NCI-H1436 treated with DMSO at 0.1 percent for 48 hours (cell line): ENCODE data around the gene GARS1.

Experiments
- DNase-seq: peaks from one replicate; lab custom pipeline; 2025; lab: John Stamatoyannopoulos, UW

The GARS1 gene

DNA sequence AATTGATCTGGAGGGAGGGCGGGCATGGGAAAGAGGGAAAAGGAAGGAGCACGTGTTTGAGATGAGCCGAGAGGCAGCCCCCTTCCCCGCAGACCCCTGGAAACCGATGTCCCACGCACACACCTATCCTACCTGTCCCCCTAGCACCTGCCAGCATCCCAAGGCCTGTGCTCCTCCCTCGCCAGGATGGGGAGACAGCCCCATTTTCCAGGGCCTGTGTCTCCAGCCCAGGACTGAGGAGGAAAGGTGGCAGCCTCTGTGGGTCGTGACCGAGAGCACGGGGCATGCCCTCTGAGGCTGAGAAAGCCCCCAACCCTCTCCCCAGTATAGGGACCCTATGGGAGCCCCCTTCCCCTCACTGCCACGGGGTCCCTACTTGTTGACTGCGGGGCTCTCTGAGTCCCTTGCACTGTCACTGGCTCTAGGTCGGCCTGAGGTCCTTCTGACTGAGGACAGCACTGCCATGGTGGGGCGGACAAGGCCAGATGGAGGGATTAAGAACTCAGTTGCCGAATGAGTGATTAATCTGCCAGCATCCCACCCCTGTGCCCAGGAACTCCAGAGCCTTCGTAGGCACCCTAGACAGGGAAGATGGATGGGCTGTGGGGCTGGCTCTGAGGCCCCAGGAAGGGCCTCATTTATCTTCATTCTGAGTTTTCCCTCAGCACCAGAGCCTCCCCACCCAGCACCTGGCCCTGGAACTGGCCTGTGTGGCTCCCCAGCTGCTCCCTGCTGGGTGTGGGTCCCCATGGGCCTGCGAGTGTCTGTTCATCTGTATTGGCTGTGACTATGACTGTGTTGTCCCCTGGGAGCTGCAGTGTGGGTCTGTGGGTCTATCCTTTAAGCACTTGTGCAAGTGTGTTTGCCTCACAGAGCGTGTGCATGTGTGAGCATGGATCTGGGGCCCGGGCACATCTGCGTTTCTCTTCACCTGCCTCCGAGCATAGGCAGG, 61.6 kb downstream of the GARS1 start:
- no peak for DNase-seq

DNA sequence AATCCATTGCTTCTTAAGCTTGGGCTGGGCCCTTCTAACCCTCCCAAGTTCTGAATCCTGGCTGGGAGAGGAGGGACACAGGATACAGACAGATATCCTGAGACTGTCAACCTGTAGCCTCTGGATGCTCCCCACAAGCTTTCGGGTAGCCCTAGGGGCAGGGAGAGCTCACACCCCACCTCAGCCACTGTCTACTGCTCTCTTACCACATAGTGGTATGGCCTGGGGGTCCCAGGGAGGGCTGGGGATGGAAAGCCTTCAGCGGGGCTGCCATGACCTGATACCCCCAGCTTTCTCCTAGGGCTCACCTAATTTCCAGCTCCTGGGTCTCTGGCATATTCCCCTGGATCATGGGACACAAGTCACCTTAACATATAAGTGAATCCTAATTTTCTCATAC, 62.5 kb downstream of the GARS1 start:
- no peak for DNase-seq

DNA sequence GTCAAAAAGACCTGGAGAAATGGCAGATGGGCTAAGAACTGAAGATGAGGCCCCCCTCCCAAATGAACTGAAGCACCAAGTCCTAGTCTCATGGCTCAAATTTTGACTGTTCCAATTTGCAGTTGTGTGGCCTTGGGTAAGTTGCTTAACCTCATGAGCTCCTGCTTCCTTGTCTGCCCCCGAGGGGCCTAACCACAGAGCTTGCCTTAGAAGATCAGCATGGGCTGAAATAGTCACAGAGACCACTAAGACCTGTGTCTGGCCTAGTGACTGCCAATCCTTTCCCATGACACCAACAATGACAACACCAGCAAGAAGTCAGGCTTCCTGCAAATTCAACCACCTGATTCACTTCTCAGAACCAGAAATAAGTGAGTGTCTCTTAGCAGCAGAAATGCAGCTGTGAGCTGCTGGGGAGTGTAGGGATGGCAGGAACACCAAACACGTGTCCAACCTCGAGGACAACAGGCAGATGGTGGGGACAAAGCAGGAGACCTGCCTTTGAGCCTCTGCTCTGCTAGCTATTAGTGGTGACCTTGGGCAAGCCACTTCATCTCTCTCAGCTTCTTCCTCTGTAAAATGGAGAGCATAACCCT, 63.9 kb downstream of the GARS1 start:
- no peak for DNase-seq

DNA sequence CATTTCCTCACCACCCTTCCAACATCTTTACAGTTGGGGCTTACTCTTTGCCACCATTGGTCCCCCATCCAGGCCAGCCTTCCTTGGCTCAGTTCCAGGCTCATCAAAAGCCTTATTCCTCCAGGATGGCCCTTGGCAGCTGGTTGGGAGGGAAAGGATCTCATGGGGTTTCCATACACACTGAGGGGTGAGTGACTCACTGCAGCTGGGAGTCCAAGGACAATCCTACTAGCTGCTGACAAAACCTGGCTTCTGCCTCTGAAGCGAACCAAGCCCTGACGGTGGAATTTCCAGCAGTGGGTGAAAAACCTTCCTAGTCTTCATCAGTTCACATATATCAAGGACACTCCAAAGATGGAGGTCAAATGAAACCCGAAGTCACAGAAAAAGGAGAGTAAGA, 64.6 kb downstream of the GARS1 start:
- no peak for DNase-seq

DNA sequence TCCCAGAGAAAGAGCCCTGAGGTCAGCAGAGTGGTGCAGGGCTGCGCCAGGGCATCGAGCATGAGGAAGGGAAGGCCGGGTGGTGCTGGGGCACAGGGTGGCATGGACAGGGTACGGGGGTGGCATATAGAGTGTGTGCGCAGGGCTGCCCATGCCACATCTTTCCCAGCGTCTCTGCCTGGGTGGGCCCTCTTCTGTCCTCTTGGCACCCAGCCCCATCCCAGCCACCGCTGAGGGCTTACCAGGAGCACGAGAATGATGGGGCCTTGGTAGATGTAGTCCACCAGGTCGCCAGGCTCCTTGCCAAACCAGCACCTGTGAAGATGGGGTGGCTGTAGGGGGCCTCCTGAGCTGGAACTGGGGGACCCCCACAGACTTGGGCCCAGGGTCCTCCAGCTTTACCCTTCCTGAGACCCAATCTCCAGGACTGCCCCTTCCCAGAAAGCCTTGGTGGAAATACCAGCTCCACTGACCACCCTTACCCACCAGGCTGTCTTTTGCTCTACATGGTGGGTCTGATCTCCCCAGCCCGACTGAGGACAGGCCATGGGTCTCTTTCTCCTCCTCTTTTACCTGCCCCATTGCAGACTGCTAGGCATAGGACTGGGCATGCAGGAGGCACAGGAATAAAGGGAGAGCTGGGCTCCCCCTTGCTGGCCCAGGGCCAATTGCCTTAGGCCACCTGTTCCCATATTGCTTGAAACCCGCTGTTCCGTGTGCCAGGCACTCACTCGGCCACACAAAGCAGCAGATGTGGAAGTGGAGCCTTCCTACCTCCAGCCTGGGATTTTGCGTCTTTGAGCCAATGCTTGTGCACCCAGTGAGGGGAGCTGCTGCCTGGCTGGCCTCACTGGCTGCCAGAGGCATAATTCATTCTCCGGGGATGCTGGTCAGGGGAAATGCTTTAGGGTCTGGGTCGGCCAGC, 65.9 kb downstream of the GARS1 start:
- no peak for DNase-seq

DNA sequence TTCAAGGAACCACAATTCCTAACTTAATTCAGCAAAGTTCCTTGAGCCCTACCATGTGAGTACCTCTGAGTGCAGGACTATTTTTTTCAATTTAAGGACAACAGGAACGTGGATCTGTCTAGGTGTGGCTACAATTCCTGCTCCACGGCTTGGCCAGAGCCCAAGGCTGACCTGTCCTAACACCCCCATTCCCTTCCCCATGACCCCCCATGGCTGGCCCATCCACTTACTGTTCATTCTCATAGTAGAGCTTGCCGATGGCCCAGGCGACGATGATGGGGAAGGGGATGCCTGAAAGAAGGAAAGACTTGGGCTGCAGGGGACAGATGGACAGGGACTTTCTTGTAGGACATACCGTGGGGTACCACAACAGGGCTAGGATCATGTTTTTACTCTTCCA, 67.2 kb downstream of the GARS1 start:
- DNase-seq: no peak

DNA sequence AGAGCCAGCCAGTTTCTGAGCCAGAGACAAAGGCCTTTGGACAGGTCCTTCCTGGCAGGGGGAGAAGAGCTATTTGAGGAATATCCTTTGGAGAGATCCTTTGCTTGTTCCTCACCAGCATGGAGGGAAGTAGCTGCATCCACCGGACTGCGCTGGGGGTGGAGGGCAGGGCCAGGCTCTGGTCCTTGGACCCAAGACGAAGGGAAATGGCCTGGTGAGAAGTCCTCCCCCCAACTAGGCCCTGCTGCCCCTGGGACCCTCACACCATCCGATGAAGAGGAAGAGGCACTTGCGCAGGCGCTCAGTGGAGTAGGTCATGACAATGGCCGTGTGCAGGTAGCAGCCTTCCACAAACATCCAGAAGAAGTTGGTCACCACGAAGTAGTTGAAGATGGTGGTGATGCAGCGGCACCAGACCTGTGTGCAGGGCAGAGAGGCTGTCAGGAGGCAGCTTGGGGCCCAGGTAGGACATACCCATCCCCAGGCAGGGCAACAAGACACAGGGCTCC, 67.8 kb downstream of the GARS1 start:
- no peak for DNase-seq

DNA sequence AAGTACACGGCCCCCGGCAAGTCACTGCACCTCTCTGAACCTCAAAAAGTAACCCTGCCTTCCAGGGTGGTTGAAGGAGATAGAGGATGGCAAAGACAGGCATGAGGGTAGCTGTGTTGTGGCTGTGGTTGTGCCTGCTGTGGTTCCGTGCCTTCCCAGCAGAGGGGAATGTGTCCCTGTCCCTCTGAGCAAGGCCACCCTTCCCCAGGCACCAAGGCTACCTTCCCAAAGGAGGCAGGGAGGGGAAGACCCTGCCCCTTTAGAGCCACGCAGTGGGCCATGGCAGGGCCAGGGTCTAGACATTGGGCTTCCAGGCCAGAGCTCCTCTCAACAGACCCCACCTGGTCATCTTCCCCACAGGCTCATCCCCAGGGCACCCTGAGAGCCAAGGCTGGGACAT, 68.7 kb downstream of the GARS1 start:
- no peak for DNase-seq

DNA sequence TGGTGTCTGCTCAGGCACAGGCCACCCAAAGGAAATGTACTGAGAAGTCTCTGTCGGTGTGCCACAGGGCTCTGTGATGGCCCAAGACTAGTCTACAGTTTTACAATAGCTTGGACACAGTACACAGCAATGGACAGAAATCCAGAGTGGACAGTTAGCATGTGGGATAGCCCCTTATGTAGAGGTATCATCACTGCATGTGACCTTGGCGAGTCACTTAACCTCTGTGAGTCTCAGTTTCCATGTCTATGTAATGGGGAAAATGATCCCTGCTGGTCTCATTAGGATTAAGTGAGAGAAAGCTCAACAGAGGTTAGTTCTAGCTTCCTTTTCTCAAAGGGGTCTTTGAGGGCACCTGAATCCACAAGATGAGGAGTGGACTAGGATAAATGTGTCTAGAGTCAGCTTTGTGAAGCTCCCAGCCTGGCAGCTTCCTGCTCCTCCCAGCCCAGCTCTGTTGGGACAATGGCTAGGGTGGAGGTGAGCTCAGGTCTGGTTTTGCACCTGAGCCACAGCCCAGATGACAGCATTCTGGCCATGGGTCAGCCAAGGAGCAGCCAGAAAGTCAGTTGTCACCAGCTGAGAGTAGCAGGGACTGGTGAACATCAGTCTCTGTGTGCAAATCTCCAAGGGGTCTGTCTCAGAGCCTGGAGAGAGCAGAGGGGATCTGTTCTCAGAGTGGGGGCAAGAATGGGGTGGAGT, 69.7 kb downstream of the GARS1 start:
- DNase-seq: no peak

DNA sequence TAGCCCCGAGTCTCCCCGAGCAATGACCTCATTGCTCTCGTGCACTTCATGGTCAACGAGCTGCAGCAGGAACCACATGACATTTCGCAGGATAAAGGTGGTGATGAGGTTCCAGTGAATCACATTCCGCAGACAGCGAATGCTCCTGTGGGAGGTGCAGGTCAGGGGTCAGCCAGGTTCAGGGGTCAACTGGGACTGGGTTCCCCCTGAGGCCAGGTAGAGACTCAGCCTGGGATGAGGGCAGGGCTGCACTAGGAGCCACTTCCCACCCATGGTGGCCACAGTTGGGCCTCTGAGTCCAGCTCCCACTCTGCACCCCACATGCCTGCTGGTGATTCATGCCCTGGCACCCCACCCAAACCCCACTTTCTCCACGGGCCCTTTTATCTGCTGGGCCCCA, 70.4 kb downstream of the GARS1 start:
- DNase-seq: no peak

DNA sequence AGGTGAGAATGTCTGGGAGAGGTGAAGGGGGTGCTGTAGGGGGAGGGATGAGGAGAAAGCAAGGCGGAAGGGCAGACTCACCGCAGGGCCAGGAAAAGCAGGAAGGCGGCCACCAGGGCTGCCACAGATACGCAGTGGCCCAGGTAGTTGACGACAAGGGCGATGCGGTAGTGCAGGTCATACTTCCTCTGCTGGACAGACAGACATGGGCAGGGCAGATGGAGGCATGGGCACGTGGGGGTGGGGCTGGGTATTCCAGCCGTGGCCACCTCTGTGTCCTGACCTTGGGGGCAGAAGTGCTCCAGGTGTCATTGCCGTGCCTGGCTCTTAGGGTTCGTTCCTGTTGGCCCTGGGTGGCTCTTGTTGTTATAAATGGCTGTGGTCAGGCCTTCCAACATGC, 70.8 kb downstream of the GARS1 start:
- DNase-seq: no peak

DNA sequence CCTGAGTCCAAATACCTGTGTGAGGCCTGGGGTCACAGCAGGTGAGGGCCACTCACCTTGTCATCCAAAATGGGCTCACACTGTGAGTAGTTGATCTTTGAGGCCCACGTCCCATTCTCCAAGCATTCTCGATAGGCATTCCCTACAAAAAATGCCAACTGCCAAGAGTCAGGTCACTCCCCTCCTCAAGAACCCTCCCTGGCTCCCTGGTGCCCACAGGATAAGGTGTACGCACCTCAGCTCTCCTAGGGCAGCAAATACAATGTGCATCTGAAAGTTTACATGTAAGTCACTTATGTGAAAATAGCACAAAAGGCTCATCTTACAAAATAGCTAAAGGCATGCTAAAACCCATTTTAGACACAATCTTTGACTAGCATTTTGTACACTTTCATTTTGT, 72.5 kb downstream of the GARS1 start:
- no peak for DNase-seq

DNA sequence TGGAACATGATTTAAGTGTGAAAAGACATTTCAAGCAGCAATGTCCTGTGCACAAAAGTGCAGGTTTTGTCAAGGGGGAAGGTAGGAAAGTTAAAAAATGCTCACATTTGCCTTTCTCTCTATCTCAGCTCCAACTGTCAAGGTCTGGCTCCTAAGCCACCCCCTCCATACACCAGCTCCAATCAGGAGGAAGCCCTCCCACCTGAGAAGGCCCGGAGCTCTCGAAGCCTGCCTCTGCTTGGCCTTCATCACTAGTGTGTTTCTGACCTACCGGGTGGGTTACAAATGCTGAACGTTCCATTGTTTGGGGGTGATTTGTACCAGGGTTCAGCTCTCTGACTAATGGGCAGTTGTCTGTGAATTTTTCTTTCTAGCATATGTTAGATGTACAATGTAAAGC, 73.4 kb downstream of the GARS1 start:
- DNase-seq: no peak

DNA sequence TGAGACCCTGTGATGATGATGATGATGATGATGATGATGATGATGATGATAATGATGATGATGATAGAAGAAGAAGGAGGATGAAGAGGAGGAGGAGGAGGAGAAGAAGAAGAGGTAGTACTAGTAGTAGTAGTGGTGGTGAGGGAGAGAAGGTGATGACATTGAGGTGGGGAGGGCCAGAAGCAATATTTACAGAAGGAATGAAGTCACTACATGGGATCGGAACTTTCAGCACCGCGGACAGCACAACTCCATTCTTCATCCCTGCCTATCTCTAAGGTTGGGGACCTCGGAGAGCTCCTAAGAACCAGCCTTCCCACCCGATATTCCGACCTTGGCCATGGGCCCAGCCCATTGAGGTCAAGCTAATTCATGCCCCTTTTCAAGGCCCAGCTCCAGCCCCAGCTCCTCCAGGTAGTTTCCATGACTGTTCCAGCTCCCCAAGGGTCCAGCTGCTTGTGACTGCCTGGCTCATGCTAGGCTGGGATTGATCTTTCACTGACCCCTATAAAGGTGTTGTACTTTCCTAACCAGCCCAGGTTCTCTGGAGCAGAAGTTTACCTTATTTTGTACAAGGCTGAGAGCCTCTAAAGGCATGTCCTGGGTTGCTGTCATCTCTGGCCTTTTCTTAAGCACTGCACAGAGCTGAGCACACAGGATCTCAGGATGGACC, 77.3 kb downstream of the GARS1 start:
- DNase-seq: no peak

DNA sequence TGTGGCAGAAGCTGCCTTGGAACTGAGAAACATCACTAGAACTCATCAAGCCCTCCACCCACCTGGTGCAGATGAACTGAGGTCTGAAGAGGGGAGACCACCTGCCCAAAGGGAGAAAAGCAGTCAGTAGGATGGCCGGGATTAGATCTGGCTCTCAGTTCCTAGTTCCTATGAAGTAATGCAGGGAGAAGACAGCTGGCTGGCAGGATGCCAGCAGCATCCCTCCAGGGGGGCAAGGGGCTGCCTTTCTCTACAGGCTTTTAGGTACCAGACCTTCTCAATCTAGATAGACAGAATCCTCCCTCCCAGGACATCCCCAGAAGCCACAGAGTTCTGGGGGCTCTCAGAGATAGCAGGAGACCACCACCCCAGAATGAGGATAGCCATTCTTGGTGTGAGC, 79.7 kb downstream of the GARS1 start:
- no peak for DNase-seq

DNA sequence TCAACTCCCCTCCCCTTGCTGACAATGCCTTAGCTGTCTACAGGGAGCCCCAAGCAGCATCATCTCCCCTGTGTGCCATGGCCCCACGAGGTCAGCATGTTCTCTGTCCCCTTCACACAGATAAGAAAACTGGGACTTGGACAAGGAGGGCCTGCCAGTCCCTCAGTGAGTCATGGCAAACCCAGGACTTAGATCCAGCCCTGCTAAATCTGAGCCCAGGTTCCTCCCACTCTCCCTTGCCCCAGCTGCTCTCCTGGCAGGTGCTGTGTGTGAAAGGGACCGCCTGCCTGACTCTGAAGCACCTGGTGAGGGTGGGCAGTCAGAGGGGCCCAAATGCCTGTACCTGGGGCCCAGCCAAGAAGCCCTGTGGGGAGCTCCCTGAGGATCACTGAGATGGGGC, 80.2 kb downstream of the GARS1 start:
- no peak for DNase-seq

DNA sequence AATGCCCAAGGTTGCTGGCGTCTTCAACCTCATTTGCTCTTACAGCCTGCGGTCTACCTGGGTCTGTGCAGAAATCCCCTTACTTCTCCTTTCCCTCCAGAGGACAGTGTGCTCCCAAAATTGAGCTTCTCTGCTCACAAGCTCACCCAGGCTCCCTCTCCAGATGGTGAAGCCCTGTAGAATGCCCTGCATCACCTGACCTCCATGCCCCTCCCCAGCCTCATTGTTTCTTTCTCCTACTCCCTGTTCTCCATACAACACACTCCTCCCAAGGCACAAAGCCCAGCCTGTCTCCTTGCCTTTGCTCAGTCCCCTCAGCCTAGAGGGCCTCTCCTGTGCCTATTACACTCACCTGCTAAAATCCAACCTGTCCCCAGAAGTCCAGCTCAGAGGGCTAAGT, 84.1 kb downstream of the GARS1 start:
- no peak for DNase-seq

DNA sequence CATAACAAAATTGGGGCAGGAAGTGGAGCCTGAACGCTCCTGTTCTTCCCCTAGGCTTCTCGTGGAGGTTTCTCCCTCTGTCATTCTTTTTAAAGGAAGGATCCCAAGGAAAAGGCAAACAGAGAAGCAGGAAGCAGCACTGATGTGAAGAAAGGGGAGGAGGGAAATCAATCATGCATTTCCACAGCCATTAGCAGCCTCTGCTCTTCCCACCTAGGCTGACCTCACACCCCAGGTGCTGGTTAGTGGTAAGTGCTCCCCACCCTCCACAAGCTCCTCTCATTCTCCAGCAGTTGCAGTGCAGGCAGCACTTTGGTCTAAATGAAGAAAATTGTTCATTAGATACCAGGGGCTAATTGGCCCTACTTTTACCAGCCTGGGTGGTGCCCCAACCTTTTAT, 85.0 kb downstream of the GARS1 start:
- DNase-seq: no peak

DNA sequence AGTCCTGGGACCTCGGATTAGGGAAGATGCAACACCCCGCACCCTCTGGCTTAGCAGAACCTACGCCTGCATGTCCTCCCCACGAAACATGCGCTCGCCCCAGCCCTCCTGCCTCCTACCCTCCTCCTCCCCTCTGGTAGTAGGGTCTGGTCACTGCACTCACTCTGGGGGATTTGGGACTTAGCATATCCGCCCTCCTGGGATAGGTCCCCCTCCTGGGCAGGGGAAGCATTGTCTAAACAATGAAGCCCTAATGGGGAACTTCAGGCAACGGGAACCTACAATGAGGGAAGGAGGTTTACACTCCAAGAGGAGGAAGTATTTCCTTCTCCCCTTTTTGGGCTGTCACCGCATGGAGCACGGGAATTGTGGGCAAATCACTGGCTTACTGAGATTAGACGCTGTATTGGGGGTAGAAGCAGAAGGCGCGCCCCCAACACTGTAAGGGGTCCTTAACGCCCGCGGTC, 86.7 kb downstream of the GARS1 start:
- DNase-seq: no peak

DNA sequence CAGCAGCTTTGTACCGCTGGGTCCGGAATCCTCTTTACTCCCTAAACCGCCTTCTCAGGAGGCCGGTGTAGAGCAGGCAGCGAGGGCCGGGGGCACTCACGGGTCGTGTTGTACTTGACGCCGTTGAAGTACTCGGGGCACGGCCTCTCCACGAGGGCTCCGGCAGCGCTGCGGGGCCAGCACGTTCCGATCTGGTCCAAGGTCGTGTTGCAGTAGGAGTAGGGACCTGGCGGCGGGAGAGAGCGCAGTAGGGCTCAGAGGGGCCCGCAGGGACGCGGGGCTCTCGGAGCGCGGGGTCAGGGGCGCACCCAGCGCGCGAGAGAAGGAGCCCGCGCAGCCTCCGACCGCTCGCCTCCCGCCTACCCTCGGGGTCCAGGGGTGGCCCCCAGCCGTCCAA, 87.1 kb downstream of the GARS1 start:
- no peak for DNase-seq
